Pericardium fibroblast (primary cell): ENCODE measurements around the gene OR14A16. TPM values are rescaled to one million over a fixed set of nuclear protein-coding genes. Genes with fewer than 3 reads are reported as not detected.

Experiments
- total RNA-seq: library from RNA; depleted of rRNA; stranded (reverse); fragments of >200 nt; gene quantifications from 2 replicates; pipeline ENCODE4 v1.2.3, GENCODE V29; 2015

The OR14A16 gene, protein sequence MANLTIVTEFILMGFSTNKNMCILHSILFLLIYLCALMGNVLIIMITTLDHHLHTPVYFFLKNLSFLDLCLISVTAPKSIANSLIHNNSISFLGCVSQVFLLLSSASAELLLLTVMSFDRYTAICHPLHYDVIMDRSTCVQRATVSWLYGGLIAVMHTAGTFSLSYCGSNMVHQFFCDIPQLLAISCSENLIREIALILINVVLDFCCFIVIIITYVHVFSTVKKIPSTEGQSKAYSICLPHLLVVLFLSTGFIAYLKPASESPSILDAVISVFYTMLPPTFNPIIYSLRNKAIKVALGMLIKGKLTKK
- not detected in 2 replicates for total RNA-seq

DNA sequence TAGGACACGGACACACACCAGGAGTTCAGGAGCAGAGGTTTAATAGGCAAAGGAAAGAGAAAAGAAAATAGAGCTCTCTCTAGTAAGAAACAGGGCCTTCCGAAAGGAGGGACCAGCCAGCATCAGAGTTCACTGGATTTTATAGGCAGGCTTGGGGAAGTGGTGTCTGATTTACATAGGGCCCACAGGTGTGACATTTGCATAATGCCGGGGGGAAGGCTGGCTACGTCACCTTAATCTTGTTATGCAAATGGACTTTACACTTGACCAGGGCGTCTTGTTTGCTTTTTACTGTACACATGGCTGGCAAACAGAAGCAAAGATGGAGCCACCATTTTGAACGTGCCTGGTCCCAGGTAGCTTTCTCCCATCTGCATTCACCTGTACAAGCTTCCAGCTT lies at the start of gene OR14A16:
OR14A16 (minus strand) TSS at position 97 of the 400 bp plus-strand sequence. CDS start 8,390 bp downstream, outside the sequence.

DNA sequence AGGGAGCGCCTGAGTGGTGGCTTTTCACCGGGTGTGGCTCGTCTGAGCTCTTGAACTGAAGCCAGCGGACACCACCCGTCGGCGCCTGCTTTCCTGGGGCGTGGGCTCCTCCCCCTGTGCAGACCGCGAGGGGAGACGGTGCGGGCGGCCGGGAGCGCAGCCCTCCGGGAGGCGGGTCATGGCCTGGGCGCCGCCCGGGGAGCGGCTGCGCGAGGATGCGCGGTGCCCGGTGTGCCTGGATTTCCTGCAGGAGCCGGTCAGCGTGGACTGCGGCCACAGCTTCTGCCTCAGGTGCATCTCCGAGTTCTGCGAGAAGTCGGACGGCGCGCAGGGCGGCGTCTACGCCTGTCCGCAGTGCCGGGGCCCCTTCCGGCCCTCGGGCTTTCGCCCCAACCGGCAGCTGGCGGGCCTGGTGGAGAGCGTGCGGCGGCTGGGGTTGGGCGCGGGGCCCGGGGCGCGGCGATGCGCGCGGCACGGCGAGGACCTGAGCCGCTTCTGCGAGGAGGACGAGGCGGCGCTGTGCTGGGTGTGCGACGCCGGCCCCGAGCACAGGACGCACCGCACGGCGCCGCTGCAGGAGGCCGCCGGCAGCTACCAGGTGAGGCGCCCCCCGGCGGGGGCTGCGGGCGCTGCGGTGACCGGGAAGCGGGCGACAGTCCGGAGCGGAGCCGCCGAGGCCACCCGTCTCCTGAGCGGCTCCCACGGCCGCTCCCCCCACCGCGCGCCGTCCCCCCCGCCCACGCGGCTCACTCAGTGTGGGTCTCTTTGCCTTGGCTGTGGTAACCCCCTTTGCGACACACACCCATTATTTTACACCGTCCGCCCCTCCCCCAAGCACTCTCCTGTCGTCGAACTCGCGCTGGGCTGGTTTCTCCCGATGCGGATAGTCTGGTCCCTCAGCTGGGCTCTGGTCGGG lies 33.4 kb upstream of the OR14A16 start, which contains the start of gene TRIM58:
TRIM58 (plus strand) TSS at position 119 of the 916 bp plus-strand sequence; CDS start at position 179, 60 bp downstream.

GRCh38 chr1:247841796-247842195 lies 17.9 kb upstream of the OR14A16 start, which contains the start of gene OR11L1:
Gene OR11L1, minus strand, starts transcription at chr1:247841896. Its CDS starts 0 bp downstream, at chr1:247841896.

Other genes starting within 250 kb of the OR14A16 start
- not detected in 2 replicates for gene OR2G2, start 235.8 kb downstream of the OR14A16 start, total RNA-seq
- gene OR2G3, start 218.5 kb downstream of the OR14A16 start, total RNA-seq, result not detected in 2 replicates
- not detected in 2 replicates for gene OR13G1, start 144.4 kb downstream of the OR14A16 start, total RNA-seq
- not detected in 2 replicates for gene OR6F1, start 107.5 kb downstream of the OR14A16 start, total RNA-seq
- not detected in 2 replicates for gene OR14K1, start 85.5 kb downstream of the OR14A16 start, total RNA-seq
- not detected in 2 replicates for gene OR14A2, start 76.0 kb downstream of the OR14A16 start, total RNA-seq
- not detected in 2 replicates for gene OR1C1, start 63.6 kb downstream of the OR14A16 start, total RNA-seq
- gene OR11L1, start 17.8 kb upstream of the OR14A16 start, total RNA-seq, result not detected in 2 replicates
- 0.09 and 0.58 TPM in 2 replicates for gene TRIM58, start 33.1 kb upstream of the OR14A16 start, total RNA-seq
- gene OR2W3, start 71.5 kb upstream of the OR14A16 start, total RNA-seq, result 0.12 TPM in 1 of 2 replicates, not detected in the other
- not detected in 2 replicates for gene OR2T8, start 96.1 kb upstream of the OR14A16 start, total RNA-seq
- gene OR2AJ1, start 100.8 kb upstream of the OR14A16 start, total RNA-seq, result not detected in 2 replicates
- not detected in 2 replicates for gene OR2L8, start 124.7 kb upstream of the OR14A16 start, total RNA-seq
- gene OR2AK2, start 141.1 kb upstream of the OR14A16 start, total RNA-seq, result not detected in 2 replicates
- gene OR2L5, start 189.5 kb upstream of the OR14A16 start, total RNA-seq, result not detected in 2 replicates
- not detected in 2 replicates for gene OR2L2, start 206.0 kb upstream of the OR14A16 start, total RNA-seq
- gene OR2L3, start 222.7 kb upstream of the OR14A16 start, total RNA-seq, result not detected in 2 replicates